ENCODE results near the gene UMODL1.

DNA sequence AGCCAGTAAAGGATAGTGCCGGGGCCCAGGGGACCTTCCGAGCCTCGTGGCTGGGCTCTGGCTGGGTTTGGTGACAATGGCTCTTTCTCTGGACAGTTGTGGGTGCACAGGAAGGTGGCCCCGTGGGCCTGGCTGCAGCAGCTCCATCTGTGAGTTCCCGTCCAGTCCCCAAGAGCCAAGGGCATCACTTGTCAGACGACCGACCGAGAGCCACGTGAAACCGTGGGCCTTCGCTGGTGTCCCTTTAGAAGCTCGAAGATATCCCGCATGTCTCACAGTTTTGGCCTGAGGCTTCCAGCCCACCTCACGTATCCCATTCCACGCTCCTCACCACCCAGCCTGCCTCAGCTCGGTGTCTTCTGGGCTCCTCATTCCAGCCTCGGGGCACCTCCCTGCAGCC, 27.2 kb upstream of the UMODL1 start:
- TF ChIP-seq, protein P1, sequence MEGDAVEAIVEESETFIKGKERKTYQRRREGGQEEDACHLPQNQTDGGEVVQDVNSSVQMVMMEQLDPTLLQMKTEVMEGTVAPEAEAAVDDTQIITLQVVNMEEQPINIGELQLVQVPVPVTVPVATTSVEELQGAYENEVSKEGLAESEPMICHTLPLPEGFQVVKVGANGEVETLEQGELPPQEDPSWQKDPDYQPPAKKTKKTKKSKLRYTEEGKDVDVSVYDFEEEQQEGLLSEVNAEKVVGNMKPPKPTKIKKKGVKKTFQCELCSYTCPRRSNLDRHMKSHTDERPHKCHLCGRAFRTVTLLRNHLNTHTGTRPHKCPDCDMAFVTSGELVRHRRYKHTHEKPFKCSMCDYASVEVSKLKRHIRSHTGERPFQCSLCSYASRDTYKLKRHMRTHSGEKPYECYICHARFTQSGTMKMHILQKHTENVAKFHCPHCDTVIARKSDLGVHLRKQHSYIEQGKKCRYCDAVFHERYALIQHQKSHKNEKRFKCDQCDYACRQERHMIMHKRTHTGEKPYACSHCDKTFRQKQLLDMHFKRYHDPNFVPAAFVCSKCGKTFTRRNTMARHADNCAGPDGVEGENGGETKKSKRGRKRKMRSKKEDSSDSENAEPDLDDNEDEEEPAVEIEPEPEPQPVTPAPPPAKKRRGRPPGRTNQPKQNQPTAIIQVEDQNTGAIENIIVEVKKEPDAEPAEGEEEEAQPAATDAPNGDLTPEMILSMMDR (conservative IDR thresholded peaks at IDR 0.05 in 1 of 2, IDR thresholded peaks at IDR 0.05 in 1 of 2; ENCODE audit: low read depth in 1 of 2, low read length in 2 of 2), result no peak
- no peak for TF ChIP-seq EZH2 (IDR thresholded peaks at IDR 0.05; ENCODE audit: low read length, missing control alignments)

All from fibroblast of lung (primary cell).